GM18519 (cell line): ENCODE measurements around the gene RANBP17.
"Not testable (repeated sequence)": the region's sequence is repeated elsewhere in the genome, so short reads cannot be mapped to it uniquely, and the experiment has no call there.

Source experiments
- ATAC-seq: cut with Tn5 transposase; IDR thresholded peaks from one replicate; pipeline ENCODE4 v1.9.1; 2021; ENCODE audit warnings: mild to moderate bottlenecking, moderate library complexity; ENCODE audit not compliant: unreplicated experiment, low FRiP score

RANBP17 gene

DNA sequence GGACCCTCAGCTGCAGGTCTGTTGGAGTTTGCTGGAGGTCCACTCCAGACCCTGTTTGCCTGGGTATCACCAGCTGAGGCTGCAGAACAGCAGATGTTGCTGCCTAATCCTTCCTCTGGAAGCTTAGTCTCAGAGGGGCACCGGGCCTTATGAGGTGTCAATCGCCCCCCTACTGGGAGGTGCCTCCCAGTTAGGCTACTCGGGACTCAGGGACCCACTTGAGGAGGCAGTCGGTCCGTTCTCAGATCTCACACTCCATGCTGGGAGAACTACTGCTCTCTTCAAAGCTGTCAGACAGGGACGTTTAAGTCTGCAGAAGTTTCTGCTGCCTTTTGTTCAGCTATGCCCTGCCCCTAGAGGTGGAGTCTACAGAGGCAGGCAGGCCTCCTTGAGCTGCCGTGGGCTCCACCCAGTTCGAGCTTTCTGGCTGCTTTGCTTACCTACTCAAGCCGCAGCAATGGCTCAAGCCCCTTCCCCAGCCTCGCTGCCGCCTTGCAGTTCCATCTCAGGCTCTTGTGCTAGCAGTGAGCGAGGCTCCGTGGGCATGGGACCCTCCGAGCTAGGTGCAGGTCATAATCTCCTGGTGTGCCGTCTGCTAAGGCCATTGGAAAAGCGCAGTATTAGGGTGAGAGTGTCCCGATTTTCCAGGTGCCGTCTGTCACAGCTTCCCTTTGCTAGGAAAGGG lies 73.9 kb downstream of the RANBP17 start:
- not testable (repeated sequence) for ATAC-seq

DNA sequence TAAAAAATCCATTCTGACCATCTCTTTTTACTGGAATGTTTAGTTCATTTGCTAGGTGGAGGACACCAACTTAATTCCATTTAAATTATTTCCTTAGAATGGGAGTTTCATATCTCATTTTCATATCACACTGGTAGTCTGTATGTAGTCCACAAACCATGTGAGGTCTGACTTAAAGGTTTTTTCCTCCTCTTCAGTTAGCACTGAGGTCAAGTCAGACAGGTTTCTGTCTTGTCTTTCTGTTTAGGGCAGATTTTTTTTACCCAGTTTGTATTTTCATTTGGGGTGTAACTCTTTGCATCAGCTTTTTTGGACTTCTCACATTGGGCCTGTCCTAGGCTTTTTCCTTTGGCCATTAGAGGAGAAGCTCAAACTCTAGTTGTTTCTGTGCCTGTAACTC lies 75.3 kb downstream of the RANBP17 start:
- ATAC-seq, result no peak

- no peak for ATAC-seq
These were observed 76.1 kb downstream of the RANBP17 start for GRCh38 chr5:170937914-170938313.

DNA sequence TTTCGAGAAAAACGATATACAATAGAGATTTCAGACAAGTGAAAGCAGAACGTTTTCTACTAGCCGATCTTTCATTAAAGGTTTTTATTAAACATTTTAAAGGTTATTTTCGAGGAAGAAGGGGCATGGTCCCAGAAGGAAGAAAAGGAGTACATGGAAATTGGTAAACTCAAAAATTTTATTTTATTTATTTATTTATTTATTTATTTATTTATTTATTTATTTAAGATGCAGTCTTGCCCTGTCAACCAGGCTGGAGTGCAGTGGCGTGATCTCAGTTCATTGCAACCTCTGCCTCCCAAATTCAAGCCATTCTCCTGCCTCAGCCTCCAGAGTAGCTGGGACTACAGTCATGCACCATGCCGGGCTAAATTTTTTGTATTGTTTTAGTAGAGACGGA lies 77.4 kb downstream of the RANBP17 start:
- ATAC-seq, result no peak

GRCh38 chr5:170941788-170942187 lies 80.0 kb downstream of the RANBP17 start:
- no peak for ATAC-seq

DNA sequence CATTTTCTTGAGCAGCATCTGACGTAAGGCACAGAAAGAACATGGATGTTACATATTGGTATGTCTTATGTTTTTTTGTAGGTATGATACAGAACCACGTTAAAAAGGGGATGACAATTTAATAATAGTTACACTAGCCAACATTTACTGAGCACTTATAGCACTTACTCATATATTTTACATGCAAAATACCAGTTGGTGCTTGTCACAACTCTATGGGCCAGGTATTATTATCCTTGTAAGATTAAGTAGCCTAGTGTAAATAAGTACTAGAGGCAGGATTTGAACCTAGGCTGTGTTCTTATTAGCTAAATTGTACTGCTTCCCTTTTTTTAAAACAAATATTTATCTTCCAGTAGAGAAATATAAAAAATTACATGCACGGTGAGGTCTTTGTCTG lies 83.5 kb downstream of the RANBP17 start:
- no peak for ATAC-seq

- no peak for ATAC-seq
These were observed 98.7 kb downstream of the RANBP17 start for GRCh38 chr5:170960567-170960966.

DNA sequence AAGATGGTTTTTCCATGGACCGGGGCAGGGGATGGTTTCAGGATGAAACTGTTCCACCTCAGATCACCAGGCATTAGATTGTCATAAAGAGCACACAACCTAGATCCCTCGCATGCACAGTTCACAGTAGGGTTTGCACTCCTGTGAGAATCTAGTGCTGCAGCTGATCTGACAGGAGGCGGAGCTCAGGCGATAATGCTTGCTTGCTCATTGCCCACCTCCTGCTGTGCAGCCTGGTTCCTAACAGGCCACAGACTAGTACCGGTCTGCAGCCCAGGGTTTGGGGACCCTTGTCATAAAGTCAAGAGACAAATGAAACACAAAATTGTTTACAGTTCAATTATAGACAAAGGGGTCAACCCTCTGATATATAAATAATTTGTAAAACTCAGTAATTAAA lies 101.7 kb downstream of the RANBP17 start:
- no peak for ATAC-seq

DNA sequence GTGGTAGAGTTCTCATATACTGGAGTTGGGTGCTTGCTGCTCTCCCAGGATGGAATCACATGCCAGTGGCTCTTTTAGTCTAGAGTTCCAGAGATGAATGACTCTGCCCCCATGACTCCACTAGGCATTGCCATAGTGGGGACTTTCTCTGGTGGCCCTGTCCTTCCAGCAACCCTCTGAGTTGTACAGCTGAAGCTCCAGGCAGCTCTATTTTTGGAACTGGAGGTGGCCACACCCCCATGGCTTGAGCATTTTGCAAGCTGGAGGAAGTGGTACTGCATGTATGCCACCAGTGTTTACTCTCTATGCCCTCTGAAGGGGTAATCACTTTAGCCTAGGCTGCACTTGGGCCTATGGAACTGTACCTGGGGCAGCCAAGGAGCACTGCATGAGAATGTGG lies 112.6 kb downstream of the RANBP17 start:
- ATAC-seq, result no peak

DNA sequence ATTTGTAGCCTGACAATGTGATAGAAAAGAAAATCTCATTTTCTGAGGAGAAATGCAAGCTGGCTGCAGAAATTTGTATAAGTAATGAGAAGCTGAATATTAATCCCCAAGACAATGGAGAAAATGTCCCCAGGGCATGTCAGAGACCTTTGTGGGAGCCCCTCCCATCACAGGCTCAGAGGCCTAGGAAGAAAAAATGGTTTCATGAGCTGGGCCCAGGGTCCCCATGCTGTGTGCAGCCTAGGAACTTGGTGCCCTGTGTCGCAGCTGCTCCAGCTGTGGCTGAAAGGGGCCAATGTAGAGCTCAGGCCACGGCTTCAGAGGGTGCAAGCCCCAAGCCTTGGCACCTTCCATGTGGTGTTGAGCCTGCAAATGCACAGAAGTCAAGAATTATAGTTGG lies 118.4 kb downstream of the RANBP17 start:
- not testable (repeated sequence) for ATAC-seq

- ATAC-seq, result no peak
These were observed 123.7 kb downstream of the RANBP17 start for GRCh38 chr5:170985486-170985885.

GRCh38 chr5:170986598-170986997 lies 124.8 kb downstream of the RANBP17 start:
- ATAC-seq, result no peak

DNA sequence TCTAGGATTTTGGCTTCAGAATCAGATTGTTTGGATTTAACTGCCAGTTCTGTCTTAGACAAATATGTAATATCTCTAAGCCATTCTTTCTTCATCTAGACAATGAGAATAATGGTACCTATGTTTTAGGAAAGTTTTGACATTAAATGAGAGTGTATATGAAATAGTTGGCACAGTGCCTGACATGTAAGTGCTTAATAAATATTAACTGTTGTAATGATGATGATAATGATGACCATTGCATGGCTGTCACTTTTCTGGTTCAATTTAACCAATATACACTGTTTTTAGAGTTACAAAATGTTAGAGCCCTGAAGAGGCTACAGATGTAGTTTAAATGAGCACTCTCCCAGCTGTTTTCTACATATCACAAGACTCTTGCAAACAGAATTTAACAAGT lies 131.7 kb downstream of the RANBP17 start:
- no peak for ATAC-seq

DNA sequence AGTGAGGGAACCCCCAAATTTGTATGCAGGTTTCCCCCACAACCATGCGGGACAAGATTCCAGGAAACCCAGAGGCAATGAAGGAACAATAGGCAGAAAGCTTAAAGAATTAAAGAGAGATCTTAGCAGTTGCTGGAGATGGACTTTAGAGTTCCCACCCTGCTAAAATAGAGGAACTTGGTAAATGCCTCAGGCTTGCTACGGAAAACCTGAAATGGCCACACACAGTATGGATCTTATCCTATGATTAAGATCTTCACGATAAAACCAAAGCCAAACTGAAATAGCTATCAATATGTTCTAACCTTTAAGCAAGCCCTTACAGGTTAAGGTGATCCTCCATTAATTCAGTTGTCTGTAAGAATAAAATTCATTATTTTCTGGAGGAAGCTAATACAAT lies 148.3 kb downstream of the RANBP17 start:
- ATAC-seq, result no peak

- no peak for ATAC-seq
These were observed 149.0 kb downstream of the RANBP17 start for GRCh38 chr5:171010816-171011215.

- no peak for ATAC-seq
These were observed 161.7 kb downstream of the RANBP17 start for GRCh38 chr5:171023508-171023907.

GRCh38 chr5:171024084-171024483 lies 162.3 kb downstream of the RANBP17 start:
- ATAC-seq, result no peak

DNA sequence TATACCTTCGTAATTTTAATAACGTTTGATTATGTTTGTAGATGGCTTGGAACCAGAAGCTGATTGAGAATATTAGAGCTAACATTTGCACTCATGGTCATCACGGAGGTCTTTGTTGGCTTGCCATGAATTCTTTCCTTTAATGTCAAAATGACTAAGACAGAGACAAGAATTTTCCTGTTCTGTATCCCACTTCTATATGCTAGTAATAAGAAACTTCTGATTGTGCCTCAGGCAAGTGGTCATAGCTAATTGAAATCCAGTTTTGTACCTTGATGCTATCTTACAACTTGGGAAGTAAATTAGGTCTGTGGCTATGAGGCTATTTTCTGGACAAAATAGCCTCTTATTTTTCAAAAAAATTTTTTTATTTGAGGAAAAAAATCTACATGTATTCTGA lies 167.6 kb downstream of the RANBP17 start:
- no peak for ATAC-seq

GRCh38 chr5:171031977-171032376 lies 170.2 kb downstream of the RANBP17 start:
- no peak for ATAC-seq

DNA sequence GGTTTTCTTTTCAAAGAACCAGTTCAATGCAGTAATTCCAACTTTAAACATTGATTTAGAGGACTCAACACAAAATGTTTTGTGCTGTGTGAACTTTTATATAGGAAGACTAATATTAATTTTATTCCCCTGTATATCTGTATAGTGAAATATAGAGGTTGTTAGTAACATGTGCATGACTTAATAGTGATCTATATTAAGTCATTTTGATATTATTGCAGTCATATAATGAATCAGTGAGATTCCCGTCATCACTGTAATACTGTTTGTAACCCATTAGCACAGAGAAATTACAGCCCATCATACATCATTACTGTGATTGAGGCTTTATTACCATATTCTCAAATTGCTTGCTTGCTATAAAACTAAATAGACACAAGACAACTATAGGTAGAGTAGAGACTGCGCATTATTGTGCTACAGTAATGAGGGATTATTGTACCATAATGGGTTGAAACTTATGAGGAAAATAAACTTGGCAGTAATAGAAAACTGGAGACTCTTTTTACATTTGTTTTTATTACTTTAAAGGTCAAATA lies 170.7 kb downstream of the RANBP17 start:
- ATAC-seq, result no peak

DNA sequence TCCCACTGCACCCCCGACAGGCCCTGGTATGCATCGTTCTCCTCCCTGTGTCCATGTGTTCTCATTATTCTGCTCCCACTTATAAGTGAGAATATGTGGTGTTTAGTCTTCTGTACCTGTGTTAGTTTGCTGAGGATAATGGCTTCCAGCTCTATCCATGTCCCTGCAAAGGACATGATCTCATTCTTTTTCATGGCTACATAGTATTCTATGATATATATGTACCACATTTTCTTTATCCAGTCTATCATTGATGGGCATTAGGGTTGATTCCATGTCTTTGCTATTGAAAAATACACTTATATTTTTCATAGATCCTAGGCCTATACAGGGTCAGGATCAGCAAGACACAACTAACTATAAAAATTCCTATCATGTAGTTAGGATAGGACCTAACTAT lies 180.1 kb downstream of the RANBP17 start:
- ATAC-seq, result not testable (repeated sequence)

GRCh38 chr5:171050916-171051315 lies 189.1 kb downstream of the RANBP17 start:
- no peak for ATAC-seq
